Fibroblast of peridontal ligament (primary cell): Measurements from ENCODE around the gene OSBPL5.
"Not testable (repeated sequence)": the region's sequence is repeated elsewhere in the genome, so short reads cannot be mapped to it uniquely, and the experiment has no call there.

Source experiments
- DNase-seq: peaks from one replicate; pipeline ENCODE4 v3.0.0-alpha.2; 2010; ENCODE audit errors: extremely low read depth

Gene OSBPL5

GRCh38 chr11:3121931-3122774 lies 43.0 kb downstream of the OSBPL5 start:
- no peak for DNase-seq

DNA sequence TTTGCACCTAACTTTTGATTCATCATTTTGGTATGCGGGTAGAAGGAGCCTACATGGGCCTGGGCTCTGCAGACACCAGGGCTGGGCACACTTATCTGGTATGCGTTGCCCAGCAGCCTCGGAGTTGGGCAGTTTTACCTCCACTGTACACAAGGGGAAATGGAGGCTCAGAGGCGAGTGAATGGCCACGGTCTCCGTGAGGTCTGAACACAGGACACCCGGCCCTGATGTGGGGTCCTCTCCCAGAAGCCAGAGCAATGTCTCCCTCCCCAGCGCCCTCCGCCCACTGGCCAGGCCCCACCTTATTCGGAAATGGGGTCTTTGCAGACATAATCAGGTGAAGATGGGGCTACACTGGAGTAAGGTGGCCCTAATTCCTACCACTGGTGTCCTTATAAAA lies 43.7 kb downstream of the OSBPL5 start:
- no peak for DNase-seq

DNA sequence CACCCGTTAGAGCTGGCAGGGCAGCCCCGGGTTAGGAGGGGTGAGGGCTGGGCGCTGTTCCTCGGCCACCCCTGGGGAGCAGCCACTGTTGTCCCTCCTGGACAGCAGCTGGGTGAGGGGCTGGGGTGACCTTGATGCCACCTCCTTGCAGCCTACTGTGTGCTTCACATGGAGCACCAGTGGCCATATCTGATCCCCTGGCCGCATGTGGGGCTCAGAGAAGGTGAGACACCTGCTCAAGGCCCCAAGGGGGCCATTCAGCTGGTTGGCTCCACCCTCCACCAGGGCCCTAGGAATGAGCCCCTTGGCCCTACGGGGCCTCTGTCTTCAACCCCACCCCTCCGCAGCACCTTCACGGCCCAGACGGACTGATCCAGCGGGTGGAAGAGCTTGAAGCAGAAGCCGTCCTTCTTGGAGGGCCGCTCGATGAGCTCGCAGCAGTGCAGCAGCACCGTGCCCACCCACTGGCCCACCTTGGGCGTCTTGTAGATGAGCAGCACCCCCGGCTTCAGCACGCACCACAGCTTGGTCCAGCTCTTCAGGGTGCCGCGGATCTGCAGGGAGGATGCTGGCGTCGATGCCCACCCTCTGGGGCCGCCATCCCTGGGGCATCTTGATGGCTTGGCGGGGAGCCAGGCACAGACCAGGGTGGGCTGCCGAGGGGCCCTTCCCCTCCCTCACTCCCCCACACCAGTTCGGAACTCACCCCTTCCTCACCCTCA lies 44.9 kb downstream of the OSBPL5 start:
- no peak for DNase-seq

DNA sequence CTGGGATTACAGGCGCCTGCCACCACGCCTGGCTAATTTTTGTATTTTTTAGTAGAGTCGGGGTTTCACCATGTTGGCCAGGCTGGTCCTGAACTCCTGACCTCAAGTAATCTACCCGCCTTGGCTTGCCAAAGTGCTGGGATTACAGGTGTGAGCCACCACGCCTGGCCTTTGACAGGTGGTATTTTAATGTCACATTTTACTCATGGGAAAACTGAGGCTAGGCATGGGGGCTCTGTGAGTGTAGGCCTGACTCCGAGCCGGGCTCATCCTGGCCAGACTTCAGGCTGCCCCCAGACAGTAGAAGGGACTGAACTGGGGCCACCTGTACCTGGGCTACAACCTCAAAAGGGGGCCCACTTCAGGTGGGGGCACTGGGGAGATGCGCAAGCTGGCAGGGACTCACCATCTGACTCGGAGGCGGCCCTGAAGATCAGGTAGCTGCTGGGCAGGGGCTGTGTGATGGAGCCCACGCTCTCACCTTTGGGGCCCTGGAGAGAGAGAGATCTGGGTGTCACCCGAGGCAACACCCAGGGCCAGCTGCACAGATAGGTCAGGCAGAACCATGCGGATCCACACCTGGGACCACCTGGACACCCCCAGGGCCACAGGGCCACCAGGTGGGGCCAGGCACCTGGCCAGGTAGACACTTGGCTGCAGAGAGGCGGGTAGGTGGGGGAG lies 45.8 kb downstream of the OSBPL5 start:
- no peak for DNase-seq

DNA sequence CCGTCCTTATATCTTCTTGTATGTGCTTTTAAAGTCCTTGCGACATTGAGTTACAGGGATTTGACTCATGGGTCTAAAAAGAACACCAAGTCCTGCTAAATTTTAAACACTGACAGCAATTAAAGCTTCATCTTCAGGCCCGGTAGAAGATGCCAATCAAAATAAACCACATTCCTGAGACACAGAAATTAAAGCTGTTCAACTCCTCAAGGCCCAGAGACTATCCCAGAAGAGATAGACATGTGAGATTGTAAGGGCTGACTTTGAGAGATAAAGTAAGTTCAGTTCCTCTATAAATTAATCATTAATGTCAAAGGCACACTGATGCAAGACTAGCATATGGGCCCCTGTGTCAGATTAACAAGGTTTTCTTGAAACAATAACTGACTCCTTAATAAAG lies 49.8 kb downstream of the OSBPL5 start:
- DNase-seq: no peak

DNA sequence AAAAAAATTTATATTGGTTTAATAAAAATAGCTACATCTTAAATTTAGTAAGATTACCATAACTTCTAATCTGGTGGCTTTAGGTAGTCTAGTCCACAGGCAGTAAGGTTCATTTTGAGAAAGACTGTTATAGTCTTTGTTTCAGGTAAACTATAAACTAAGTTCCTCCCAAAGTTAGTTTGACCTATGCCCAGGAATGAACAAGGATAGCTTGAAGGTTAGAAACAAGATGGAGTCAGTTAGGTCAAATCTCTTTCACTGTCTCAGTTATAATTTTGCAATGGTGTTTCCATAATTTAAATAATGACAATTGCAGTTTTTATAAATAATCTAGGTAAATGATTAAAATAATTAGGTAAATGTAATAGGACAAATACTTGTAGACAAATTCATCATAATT lies 51.4 kb downstream of the OSBPL5 start:
- DNase-seq: not testable (repeated sequence)

DNA sequence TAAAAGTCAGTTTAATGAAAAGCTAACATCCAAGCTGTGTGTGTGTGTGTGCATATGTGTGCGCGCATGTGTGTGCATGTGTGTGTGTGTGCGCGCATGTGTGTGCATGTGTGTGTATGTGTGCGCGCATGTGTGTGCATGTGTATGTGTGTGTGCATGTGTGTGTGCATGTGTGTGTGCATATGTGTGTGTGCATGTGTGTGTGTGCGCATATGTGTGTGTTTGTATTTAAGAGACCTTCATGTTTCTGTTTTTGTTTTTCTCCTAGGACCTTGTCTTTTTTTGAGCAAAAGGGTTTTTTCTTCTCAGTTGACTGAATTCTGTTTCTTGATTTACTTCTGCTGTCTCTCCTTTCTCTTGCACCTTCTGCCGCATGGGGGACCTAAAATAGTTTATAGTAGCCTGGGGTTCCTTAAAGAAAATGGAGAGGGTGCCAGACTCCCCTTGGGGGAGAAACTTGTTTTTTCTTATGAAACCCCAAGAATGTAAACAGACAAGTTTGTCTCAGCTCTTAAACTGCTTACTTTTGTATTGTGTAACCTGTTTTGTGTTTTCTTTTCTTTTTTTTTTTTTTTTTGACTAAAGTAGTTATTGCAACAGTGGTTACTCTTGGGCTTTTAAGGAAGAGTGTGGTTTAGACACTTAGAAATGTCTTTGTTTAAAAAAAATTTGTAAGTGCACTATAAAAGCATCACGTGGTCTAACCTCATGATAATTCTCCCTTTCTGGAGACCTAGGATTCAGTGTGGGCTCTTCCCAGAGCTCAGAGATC lies 53.0 kb downstream of the OSBPL5 start:
- DNase-seq: peak; percentile 62

DNA sequence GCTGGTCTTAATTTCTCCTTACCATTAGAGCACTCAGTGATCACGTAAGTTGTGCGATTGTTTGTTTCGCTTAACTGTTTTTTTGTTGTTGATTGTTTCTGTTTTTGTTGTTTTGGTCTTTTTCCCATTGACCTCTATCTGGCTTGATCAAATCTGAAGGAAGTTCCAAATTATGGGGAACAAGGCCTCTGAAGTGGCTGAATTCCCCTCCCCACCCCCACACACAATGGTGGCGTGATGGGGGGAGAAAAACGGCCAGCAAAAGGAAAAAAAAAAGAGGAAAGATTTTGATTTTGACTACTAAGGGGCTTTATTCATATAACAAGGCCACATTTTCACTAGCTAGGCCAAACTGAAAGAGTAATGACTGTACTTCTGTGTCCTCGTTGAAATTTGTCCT lies 53.6 kb downstream of the OSBPL5 start:
- no peak for DNase-seq

DNA sequence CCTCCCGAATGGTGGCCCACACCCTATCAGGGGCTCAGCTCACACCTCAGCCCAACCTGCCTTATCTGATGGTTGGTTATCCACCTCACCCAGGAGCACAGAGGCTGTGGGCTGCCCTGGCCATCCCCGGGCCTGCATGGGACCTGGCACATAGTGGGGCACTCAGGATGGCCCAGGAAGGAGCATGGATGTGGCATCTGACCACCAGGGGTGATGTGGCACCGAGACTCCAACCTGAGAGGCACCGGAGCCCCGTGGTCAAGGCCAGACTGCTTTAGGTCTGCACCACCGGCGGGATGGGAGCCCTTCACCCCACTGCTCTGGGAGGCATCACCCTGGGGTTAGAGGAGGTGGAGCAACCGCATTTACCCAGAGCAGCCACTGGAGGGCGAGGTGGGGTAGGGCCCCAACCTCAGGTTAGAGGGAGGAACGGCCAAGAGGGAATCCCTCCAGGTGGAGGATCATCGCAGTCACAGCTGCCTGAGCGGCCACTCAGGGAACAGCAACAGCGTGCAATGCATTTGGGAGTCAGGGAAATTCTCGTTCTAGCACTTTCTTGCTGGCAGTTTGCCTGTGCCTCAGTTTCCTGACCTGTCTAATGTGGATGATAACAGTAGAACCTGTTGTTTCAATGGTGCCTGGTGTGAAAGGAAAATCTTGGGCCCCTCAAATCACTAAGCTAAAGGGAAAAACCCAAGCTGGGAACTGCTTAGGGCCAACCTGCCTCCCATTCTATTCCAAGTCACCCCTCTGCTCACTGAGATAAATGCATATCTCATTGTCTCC lies 55.0 kb downstream of the OSBPL5 start:
- DNase-seq: no peak

DNA sequence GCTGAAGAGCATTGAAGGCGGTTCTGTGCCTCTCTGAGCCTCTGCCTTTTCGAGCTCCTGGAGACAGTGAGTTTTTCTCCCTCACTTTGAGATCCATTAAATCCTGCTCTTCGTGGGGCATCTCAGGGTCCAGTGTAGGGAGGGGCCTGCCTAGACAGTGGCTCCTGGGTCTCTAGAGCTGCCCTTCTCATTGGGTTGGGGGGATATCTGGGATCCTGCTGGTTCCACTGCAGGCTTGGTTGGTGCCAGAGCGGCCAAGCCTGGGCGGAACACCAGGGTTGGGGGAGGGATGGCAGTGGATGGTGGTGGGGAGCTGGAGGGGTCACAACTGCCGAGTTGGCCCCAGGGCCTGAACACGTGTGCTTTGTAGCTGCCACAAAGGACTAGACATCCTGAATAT lies 55.7 kb downstream of the OSBPL5 start:
- no peak for DNase-seq

- no peak for DNase-seq
These were observed 56.9 kb downstream of the OSBPL5 start for GRCh38 chr11:3108183-3108721.

- DNase-seq: no peak
These were observed 57.4 kb downstream of the OSBPL5 start for GRCh38 chr11:3107608-3108182.

- DNase-seq: no peak
These were observed 58.2 kb downstream of the OSBPL5 start for GRCh38 chr11:3106736-3107524.

DNA sequence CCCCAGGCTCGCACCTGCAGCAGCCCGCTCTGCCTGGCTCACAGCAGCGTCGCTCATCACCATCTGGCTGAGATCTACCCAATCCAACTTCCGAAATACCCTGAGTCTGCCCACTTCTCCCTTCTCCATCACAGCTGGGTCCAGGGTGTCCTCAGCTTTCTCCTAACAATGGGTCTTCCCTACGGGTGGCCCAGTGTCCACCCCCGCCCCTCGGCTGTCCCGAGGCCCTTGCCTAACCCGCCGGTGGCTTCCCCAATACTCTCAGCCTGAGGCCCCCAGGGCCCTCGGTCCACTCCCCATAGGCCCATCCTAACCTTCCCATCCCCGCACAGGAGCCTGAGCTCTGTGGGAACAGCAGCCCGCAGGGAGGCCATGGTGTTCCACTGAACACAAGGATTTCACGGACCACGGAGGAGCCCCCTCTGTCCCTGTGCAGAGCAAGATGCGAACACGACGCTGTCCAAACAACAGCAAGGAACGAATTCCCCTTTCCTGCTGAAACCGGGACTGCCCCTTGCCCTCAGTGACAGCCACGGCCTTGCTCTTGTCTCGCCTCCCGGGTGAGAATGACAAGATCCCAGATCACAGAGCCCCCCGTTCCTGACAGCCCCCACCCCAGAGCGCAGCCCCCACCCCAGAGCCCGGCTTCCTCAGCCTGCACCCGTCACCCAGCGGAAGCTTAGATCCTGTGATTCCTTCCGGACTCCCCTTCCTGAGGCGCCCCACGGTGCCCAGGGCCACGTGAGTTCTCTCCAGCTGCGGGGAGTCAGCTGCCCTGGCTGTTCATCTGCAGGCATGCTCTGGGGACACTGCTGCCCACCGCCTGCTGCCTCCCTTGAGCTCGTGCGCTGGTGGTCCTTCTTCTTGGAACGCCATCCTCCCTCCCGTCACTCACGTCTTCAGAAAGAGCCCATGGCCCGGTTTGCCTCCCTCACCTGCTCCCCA lies 59.0 kb downstream of the OSBPL5 start:
- no peak for DNase-seq

DNA sequence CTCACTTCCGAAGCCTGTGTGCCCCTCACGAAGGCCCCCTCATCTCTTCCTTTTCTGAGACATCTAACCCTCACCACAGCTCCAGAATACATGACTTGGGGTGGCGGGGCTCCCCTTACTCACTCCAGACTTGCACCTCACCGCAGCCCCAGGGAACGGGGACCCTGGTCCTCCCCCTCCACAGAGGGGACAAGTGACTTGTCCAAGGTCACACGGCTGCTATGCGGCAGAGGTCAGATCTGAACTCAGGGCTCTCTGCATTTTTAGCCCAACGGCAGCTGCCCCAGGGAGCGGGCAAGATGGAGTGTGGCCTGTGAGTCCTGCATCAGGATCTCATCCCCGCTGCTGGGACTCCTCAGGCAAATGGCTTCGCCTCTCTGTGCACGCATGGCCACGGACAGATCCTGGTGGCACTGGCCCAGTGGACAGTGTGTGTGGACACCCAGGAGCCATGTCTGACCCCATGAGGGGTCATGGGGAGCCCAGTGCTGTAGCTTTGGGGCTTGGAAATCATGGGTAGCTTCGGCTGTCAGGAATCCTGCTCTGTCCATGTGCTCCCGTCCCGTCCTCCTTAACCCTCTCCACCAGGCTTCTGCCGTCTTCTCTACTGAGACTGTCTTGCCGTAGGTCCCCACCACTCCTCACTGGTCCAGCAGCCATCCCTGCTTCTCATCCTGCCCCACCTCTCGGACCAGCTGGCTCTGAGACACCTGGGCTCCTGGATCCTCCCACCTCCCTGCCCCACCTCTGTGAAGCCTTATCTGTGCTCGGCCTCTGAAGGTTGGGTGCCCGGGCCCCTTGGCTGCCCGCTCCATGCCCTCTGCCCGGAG lies 59.9 kb downstream of the OSBPL5 start:
- DNase-seq: no peak

DNA sequence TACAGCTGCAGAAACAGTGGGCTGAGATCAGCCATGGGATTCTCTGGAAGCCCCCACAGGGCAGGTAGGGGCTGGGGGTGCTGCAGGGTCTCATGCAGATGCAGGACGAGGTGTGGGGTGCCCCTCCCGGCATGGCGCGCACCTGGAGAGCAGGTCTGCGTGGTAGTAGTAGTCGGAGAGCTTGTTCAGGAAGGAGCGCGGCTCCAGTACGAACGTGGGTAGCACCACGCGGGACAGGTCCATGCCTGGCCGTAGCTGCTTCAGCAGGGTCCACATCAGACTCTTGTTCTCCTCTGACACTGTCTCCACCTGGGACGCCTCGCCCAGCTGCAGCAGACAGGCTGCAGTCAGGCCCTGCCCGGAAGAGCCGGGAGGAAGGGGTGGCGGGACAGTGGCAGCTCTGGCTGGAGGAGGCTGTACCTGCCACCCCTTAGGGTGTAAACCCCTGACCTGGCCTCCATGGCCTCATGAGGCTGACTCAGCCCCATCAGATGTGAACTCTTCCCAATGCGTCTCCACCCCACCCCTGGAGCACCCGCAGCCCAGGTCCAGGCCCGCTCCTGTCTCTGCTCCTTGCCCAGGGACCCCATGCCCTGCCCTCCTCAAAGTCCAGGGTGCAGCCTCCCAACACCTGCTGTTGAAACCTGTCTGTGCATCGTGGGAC lies 60.9 kb downstream of the OSBPL5 start:
- no peak for DNase-seq

DNA sequence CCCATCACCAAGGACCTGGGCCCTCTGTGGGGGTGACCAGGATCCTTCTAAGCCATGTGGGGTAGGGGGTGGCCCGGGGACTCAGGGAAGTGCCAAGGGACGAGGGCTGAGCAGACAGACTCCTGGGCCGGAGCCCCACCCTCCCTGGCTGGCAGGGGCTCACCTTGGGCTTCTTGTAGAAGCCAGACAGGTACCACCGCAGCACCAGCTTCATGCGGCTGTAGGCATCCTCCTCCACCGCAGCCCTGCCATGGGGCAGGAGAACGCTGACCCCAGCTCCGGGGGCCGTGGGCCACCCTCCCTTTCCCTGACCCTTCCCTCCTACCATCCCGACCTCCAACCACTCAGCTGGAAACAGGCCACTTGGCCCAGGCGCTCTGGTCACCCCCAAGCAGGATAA lies 62.0 kb downstream of the OSBPL5 start:
- DNase-seq: no peak
